HG03066 (cell line): ENCODE measurements around the gene DMAC2L.
"Not testable (repeated sequence)": the region's sequence is repeated elsewhere in the genome, so short reads cannot be mapped to it uniquely, and the experiment has no call there.

Experiments used
- ATAC-seq: cut with Tn5 transposase; IDR thresholded peaks from one replicate; pipeline ENCODE4 v1.9.1; 2021; ENCODE audit warnings: low read depth; ENCODE audit not compliant: unreplicated experiment

Gene DMAC2L

GRCh38 chr14:50311972-50312733 lies at the start of gene DMAC2L, which contains the start of gene L2HGDH:
TSS of gene DMAC2L (plus strand) at chr14:50312324. CDS start at chr14:50321488, 9,164 bp downstream.
TSS of gene L2HGDH (minus strand) at chr14:50312229. CDS start at chr14:50312150, 79 bp downstream.
- ATAC-seq: peak; percentile 90

GRCh38 chr14:50262865-50263264 lies 49.3 kb upstream of the DMAC2L start:
- no peak for ATAC-seq

- ATAC-seq: no peak
Observed at GRCh38 chr14:50263321-50263720, 48.8 kb upstream of the DMAC2L start.

GRCh38 chr14:50265029-50265428 lies 47.1 kb upstream of the DMAC2L start:
- ATAC-seq: no peak

GRCh38 chr14:50270932-50271331 lies 41.2 kb upstream of the DMAC2L start:
- ATAC-seq: no peak

- no peak for ATAC-seq
Observed at GRCh38 chr14:50272498-50272897, 39.6 kb upstream of the DMAC2L start.

GRCh38 chr14:50285861-50286260 lies 26.3 kb upstream of the DMAC2L start:
- no peak for ATAC-seq

- ATAC-seq: no peak
Observed at GRCh38 chr14:50288146-50288545, 24.0 kb upstream of the DMAC2L start.

- no peak for ATAC-seq
Observed at GRCh38 chr14:50290306-50290705, 21.8 kb upstream of the DMAC2L start.

- ATAC-seq: no peak
Observed at GRCh38 chr14:50299585-50299984, 12.5 kb upstream of the DMAC2L start.

- no peak for ATAC-seq
Observed at GRCh38 chr14:50301914-50302313, 10.2 kb upstream of the DMAC2L start.

GRCh38 chr14:50303744-50304471 lies 8.2 kb upstream of the DMAC2L start:
- no peak for ATAC-seq

GRCh38 chr14:50308363-50308915 lies 3.7 kb upstream of the DMAC2L start:
- no peak for ATAC-seq

GRCh38 chr14:50310445-50310844 lies 1.7 kb upstream of the DMAC2L start:
- no peak for ATAC-seq

GRCh38 chr14:50311337-50311971 lies 670 bp upstream of the DMAC2L start:
- no peak for ATAC-seq

- peak; percentile 26 for ATAC-seq
Observed at GRCh38 chr14:50312734-50313054, 570 bp downstream of the DMAC2L start.

GRCh38 chr14:50314098-50314497 lies 2.0 kb downstream of the DMAC2L start:
- ATAC-seq: not testable (repeated sequence)

GRCh38 chr14:50318031-50318626 lies 6.0 kb downstream of the DMAC2L start:
- ATAC-seq: no peak

- no peak for ATAC-seq
Observed at GRCh38 chr14:50319293-50319692, 7.2 kb downstream of the DMAC2L start.

- no peak for ATAC-seq
Observed at GRCh38 chr14:50319721-50320120, 7.6 kb downstream of the DMAC2L start.

- no peak for ATAC-seq
Observed at GRCh38 chr14:50320283-50320682, 8.2 kb downstream of the DMAC2L start.
